Fibroblast of upper back skin (primary cell): ENCODE data around the gene RIN3.

ENCODE experiments used
- DNase-seq: peaks from one replicate; pipeline ENCODE4 v3.0.0-alpha.2; 2013

Gene RIN3

GRCh38 chr14:92511453-92512238, 1.9 kb upstream of the RIN3 start:
- DNase-seq: peak; percentile 99

- no peak for DNase-seq
Measured at GRCh38 chr14:92512807-92513203, 776 bp upstream of the RIN3 start.

DNA sequence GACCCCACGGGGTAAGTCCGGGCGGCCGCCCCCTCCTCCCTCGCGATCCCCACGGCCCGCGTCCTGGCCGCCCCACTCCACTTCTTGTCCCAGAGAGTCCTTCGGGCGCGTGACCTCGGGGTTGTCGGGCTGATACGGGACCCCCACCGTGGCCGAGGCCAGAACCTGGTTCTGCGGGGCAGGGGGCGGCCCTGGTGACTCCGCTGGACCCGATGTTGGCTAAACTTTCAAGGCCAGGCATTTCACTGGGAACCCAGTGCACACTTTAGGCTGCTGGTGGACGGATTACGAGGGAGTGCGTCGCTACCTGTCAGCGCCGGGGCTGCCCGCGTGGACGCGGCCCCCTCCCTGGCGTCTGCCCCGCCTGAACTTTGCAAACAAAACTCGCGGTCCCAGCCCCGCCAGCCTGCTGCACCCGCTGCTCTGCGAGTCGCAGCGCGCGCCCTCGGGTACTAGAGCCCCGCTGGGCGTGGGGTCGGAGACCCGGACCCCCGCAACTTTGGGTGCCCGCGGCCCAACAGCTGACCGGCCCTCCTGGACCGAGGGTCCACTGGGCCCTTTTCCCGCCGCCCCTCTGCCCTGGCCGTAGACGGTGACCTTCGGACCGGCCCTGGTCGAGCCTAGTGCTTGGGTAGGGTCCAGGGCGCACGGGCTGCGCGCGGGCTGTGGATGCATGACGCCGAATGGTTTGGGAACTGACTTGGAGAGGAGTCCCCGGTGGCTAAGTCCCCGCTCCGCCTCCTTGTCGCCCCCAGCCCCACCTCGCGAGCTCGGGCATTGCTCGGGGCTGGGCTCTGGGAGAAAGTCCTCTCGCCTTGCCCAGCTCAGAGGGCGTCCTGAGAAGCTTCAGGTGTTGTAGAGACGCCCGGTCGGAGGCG, 624 bp downstream of the RIN3 start:
- no peak for DNase-seq

- no peak for DNase-seq
Measured at GRCh38 chr14:92514844-92515514, 1.4 kb downstream of the RIN3 start.

GRCh38 chr14:92515546-92516343, 2.2 kb downstream of the RIN3 start:
- DNase-seq: no peak

DNA sequence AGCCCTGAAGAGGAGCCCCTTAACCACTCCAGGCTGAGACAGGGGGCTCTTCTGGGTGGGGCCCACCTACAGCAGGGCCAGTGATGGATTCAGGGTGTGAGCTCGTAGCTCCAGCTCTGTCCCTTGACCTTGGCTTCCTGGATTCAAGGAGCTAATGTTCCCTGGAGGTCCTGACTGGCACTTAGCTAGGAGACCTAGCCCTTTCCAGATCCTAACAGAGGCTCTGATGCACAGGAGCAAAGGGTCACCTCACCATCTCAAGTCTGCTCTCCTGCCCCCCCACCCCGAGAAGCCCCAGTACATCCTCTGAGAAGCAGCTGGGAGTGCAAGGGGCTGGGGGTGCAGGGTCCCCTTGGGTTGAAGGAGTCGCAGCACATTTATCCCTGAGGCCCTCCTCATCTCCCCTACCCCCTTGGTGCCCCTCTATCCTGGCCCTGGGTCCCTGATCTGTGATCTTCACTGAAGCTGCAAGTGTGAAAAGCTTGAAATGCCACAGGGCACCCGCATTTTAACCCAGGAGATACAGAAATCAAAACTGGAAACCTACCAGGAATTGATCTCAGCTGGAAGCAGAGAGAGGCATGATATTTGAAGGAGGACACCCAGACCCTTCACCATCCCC, 2.9 kb downstream of the RIN3 start:
- no peak for DNase-seq

DNA sequence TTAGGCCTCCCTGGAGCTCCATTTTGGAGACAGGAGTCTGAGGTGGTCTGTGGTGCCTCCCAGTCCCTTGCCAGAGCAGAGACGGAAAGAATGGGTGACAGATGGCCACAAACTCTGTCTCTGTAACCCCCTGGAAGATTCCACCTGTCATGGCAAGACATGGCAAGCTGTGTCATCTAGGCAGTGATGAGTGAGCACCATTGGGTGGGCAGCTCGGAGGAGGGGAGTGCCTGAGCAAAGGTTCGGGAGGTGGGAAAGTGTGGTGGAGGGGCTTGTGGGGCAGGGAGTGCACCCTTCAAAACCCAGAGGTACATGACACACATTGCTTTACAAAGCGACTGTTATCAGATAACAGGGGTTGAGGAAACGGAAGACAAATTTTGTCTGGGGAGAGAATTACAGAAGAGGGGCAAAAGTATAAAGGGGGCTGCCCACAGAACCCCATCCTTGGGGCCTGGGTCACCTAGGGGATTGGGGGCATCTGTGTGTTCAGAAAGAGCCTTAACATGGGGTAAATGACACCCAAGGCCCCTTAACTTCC, 3.5 kb downstream of the RIN3 start:
- no peak for DNase-seq

GRCh38 chr14:92517761-92518160, 4.2 kb downstream of the RIN3 start:
- DNase-seq: no peak

- no peak for DNase-seq
Measured at GRCh38 chr14:92519246-92520101, 5.9 kb downstream of the RIN3 start.

DNA sequence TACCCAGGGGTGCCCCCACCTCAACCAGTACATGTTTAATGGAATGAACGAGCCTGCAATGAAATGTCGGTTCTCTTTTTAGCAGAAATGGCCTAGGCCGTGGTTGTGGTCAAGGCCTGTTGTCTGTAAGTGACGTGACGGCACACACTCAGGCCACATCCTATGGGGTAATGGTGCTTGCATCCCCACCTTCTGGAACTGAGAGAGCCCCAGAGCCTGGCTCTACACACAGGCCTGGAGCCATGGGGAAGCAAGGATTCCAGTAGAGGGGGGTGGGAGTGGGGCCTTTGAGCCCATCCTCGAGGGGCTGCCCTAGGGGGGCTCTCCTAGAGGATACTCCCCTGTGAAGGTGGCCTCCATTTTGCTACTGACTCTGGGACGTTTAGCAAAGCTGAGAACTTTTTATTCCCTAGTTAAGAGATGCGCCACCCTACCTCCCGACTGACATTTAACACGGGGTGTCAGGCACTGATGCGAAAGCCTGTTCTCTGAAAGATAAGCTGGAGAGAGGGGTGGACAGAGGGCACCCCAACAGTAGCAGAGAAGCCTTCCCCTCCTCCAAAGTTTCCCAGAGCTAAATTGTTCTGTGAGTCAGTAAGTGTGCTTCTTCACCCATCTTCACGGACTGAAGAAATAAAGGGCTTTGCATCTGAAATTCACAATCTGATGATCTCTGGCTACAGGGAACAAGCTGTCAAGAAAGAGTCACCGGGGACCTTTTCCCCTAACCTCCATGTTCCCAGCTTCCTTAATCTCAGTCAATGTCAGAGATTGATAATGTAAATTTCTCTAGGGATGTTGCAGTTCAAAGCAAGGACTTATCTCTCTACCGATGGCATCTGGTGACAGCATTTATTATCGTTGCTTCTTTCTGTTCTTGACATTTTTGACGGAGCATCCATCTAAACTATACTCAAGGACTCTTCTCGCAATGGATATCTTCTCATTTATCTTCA, 6.8 kb downstream of the RIN3 start:
- DNase-seq: no peak

GRCh38 chr14:92521058-92521415, 7.5 kb downstream of the RIN3 start:
- DNase-seq: no peak

- DNase-seq: no peak
Measured at GRCh38 chr14:92523752-92524151, 10.2 kb downstream of the RIN3 start.

DNA sequence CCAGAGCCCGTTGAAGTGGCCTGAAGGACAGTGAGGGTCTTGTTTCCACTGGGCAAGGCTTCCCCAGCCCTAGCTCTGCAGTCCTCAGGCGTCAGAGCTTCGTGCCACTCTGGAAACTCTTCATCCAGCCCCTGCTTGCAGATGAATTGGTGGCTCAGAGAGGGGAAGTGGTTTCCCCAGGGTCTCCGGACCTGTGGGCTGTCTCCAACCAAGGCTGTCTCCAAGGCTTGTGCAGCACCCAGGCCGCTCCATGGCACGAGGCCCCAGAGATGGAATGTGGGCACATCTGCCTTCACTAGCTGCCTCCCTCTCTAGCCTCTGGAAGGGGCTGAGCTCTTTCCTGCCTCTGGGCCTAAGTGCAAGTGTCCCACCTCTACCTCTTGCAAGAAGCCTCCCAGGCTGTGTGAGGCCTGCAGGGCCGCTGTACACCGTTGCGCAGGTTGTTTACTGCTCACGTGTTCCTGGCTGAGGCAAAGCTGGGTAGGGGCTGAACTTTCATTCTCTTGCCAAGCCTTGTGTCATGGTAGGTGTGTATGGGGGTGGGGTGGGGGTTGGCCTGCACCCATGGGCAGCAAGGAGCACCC, 11.1 kb downstream of the RIN3 start:
- DNase-seq: no peak

DNA sequence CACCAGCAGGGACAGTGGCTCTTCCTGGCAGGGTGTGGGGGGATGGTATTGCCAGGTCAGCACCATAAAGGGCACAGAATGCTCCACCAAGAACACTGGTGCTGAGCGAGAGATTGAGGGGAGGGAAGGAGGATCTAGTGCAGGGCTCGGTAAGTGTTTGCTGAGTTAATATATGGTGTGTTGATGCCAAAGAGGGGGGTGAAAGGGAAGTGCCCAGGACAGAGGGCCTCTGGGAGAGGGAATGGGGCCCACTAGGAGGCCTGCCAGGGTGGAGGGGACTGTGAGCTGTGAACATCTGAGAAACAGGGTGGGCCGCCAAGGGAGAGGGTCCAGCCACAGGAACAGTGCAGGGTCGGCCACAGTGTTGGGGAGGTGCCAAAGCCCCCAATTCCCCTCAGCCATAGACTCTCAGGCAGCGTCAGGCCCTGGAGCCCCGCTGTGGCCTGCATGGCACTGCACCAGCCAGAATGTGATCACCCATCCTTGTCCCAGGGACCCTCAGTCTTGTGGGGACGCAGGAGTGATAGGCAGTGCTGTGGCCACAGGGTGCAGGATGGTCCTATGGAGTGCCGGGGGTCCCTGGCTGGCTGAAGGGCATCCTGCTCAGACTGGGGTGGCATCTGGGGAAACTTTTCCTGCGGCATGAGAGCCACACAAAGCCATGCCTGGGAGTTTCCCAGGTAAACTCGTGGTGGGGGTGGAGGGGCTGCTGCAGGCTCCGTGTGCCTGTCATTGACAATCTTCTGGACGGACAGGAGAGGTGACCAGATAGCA, 11.9 kb downstream of the RIN3 start:
- DNase-seq: no peak

GRCh38 chr14:92527721-92528120, 14.1 kb downstream of the RIN3 start:
- no peak for DNase-seq

GRCh38 chr14:92528486-92529100, 15.0 kb downstream of the RIN3 start:
- no peak for DNase-seq

DNA sequence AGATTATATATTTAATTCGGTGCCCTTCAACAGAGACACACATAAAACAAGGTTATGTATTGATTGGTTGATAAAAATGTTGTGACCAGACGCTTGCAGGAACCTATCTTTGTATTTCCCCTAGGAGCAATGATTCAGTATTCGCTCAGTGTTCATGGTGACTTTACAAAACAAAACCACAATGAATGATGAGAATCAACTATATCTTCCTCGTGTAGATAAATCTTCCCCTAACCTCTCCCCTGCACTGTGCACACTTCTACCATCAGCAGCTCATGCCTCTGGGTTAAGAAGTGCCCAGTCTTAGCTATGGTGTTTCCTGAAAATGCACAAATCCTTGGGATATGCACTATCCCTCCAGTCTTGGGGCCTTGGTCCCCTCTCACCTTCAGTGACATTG, 16.3 kb downstream of the RIN3 start:
- DNase-seq: no peak
